ENCODE results near the gene ASCL2.
"Not testable (repeated sequence)": the region's sequence is repeated elsewhere in the genome, so short reads cannot be mapped to it uniquely, and the experiment has no call there.

Gene ASCL2

GRCh38 chr11:2248762-2249161 lies 21.6 kb downstream of the ASCL2 start:
- TF ChIP-seq CTCF (IDR thresholded peaks at IDR 0.05; ENCODE audit: control extremely low read depth, extremely low read depth, low read depth, missing control alignments), result no peak
- CTCF ChIA-PET, result no interaction called here
- no peak for DNase-seq (ENCODE audit: extremely low spot score)
- POLR2A ChIA-PET, result no interaction called here

GRCh38 chr11:2248242-2248641 lies 22.1 kb downstream of the ASCL2 start:
- CTCF ChIA-PET, result no interaction called here
- POLR2A ChIA-PET, result no interaction called here
- no peak for TF ChIP-seq CTCF (IDR thresholded peaks at IDR 0.05; ENCODE audit: control extremely low read depth, extremely low read depth, low read depth, missing control alignments)
- no peak for DNase-seq (ENCODE audit: extremely low spot score)

- ChIA-PET POLR2A (no interaction called here), CTCF (no interaction called here)
- no peak for DNase-seq (ENCODE audit: extremely low spot score)
- TF ChIP-seq CTCF (IDR thresholded peaks at IDR 0.05; ENCODE audit: control extremely low read depth, extremely low read depth, low read depth, missing control alignments), result no peak
Observed at GRCh38 chr11:2247496-2247895, 22.9 kb downstream of the ASCL2 start.

GRCh38 chr11:2240834-2241233 lies 29.6 kb downstream of the ASCL2 start:
- TF ChIP-seq CTCF (IDR thresholded peaks at IDR 0.05; ENCODE audit: control extremely low read depth, extremely low read depth, low read depth, missing control alignments), result no peak
- ChIA-PET POLR2A (no interaction called here), CTCF (no interaction called here)
- DNase-seq (ENCODE audit: extremely low spot score), result no peak

- no peak for DNase-seq (ENCODE audit: extremely low spot score)
- ChIA-PET CTCF (no interaction called here), POLR2A (no interaction called here)
- TF ChIP-seq CTCF (IDR thresholded peaks at IDR 0.05; ENCODE audit: control extremely low read depth, extremely low read depth, low read depth, missing control alignments), result no peak
Observed at GRCh38 chr11:2237457-2238238, 32.7 kb downstream of the ASCL2 start.

- CTCF ChIA-PET, result interaction anchor here (1.3 kb wide), 1 partner anchor 69 kb away, joined by 3 read pairs; no protein-coding TSS in a partner anchor
- POLR2A ChIA-PET; DNase-seq (ENCODE audit: extremely low spot score): not testable (repeated sequence)
Observed at GRCh38 chr11:2236381-2237134, 33.8 kb downstream of the ASCL2 start.
